K562 (cell line): Measurements from ENCODE around the gene SLFN5. TPM values are rescaled to one million over a fixed set of nuclear protein-coding genes. Genes with fewer than 3 reads are reported as not detected.

Source experiments
- ATAC-seq: fragments of 200-7000 bp; cut with Tn5 transposase; 3 replicates; pipeline ENCODE4 v1.9.1; 2020; ENCODE audit warnings: moderate library complexity
- BruUV-seq: library from RNA; stranded (reverse); fragments of 400-500 nt; replicated peaks from 2 replicates; lab custom pipeline; 2021; lab: Mats Ljungman, UMichigan
- CTCF ChIA-PET: fragments of 300-600 bp; formaldehyde crosslinking; extraction: SDS; loops from one replicate; lab custom pipeline; 2021; ENCODE audit warnings: low intra/inter-chr PET ratio; lab: Yijun Ruan, JAX
- POLR2A ChIA-PET: fragments of 300-600, 350-650 bp; sonication (Branson Sonifier 250); formaldehyde crosslinking; extraction: SDS; loops from one replicate; lab custom pipeline; 2021; ENCODE audit warnings: antibody characterized with exemption, inconsistent platforms; lab: Yijun Ruan, JAX
- DNase-seq, 4 experiments: peaks; one replicate each; pipeline versions ENCODE4 v3.0.0 to v3.0.0-alpha.2; 2011 to 2018; ENCODE audit warnings: low spot score in 3 of 4, mixed read lengths in 3 of 4; ENCODE audit errors: extremely low read depth in 1 of 4
- FAIRE-seq: peaks from 2 replicates; lab custom pipeline; 2011; peaks lifted over from hg19 to GRCh38; lab: Jason Lieb, UNC
- H2AFZ ChIP-seq: 2 replicates; pipeline ENCODE4 v1.6.0; 2011; ENCODE audit warnings: low read depth, low read length, control low read depth, inconsistent platforms
- H3K27ac ChIP-seq: fragments of 200-600 bp; 3 replicates; pipeline ENCODE4 v1.8.0; 2011; ENCODE audit warnings: low read depth, mild to moderate bottlenecking, control low read depth, inconsistent platforms, low read length, moderate library complexity, mixed read lengths; ENCODE audit errors: extremely low read depth
- H3K27me3 ChIP-seq, 2 experiments: fragments of 300-600 bp in 1 of 2; 2 replicates in 1 of 2; 3 replicates in 1 of 2; pipeline versions ENCODE4 v1.6.0 to v1.8.0; 2011; ENCODE audit warnings: inconsistent platforms in 2 of 2, low read length in 2 of 2, mild to moderate bottlenecking in 1 of 2, mixed read lengths in 1 of 2, moderate library complexity in 1 of 2; ENCODE audit not compliant: control insufficient read depth in 2 of 2, insufficient read depth in 2 of 2
- H3K36me3 ChIP-seq: fragments of 300-600 bp; 3 replicates; pipeline ENCODE4 v1.8.0; 2011; ENCODE audit warnings: mild to moderate bottlenecking, low read length, inconsistent platforms; ENCODE audit not compliant: control insufficient read depth, insufficient read depth
- H3K4me1 ChIP-seq, 2 experiments: fragments of 200-600 bp in 1 of 2; replicated peaks in 1 of 2; 2 replicates in 1 of 2; 3 replicates in 1 of 2; pipeline versions ENCODE4 v1.5.1 to v1.8.0; 2011; ENCODE audit warnings: inconsistent platforms in 2 of 2, low read length in 2 of 2, mild to moderate bottlenecking in 1 of 2, mixed read lengths in 1 of 2, moderate library complexity in 1 of 2; ENCODE audit not compliant: control insufficient read depth in 2 of 2, insufficient read depth in 2 of 2
- H3K4me2 ChIP-seq: 2 replicates; pipeline ENCODE4 v1.6.1; 2011; ENCODE audit warnings: low read length, control low read depth, inconsistent platforms, mixed read lengths; ENCODE audit not compliant: insufficient read depth
- H3K4me3 ChIP-seq: fragments of 200-600 bp; sonication (generic), shearing (Covaris generic); 2 replicates; pipeline ENCODE4 v1.5.1; 2016; ENCODE audit warnings: control low read depth, inconsistent platforms
- H3K79me2 ChIP-seq: fragments of 200-600 bp; 3 replicates; pipeline ENCODE4 v1.8.0; 2011; ENCODE audit warnings: low read length, inconsistent platforms; ENCODE audit not compliant: control insufficient read depth, insufficient read depth
- H3K9ac ChIP-seq, 2 experiments: 2 replicates each; pipeline versions ENCODE4 v1.6.0 to v1.6.1; 2011; ENCODE audit warnings: low read depth in 2 of 2, low read length in 2 of 2, control low read depth in 1 of 2, inconsistent platforms in 1 of 2, mild to moderate bottlenecking in 1 of 2, mixed read lengths in 1 of 2; ENCODE audit not compliant: insufficient read depth in 1 of 2
- H3K9me1 ChIP-seq: one replicate; pipeline ENCODE4 v1.6.0; 2011; ENCODE audit warnings: inconsistent platforms, mild to moderate bottlenecking, low read length, moderate library complexity; ENCODE audit not compliant: control insufficient read depth, insufficient read depth
- H3K9me3 ChIP-seq: replicated peaks from 2 replicates; pipeline ENCODE4 v1.5.1; 2011; ENCODE audit warnings: low read depth, low read length, inconsistent platforms; ENCODE audit not compliant: control insufficient read depth, insufficient read depth
- H4K20me1 ChIP-seq: replicated peaks from 2 replicates; pipeline ENCODE4 v1.6.1; 2011; ENCODE audit warnings: low read length, inconsistent platforms, mixed read lengths; ENCODE audit not compliant: control insufficient read depth, insufficient read depth
- DDX20 ChIP-seq: fragments of 450-650 bp; IDR thresholded peaks from 2 replicates; pipeline ENCODE4 v1.6.1; 2016; ENCODE audit warnings: missing genetic modification characterization, low read depth, mild to moderate bottlenecking, missing compliant biosample characterization, moderate library complexity
- E2F4 ChIP-seq: sonication (generic); formaldehyde crosslinking; IDR thresholded peaks from 2 replicates; pipeline ENCODE4 v1.8.0; 2022; ENCODE audit warnings: mild to moderate bottlenecking, low read depth, missing genetic modification reagents
- RFX1 ChIP-seq: fragments of 450-650 bp; IDR thresholded peaks from 2 replicates; pipeline ENCODE4 v1.6.1; 2016; ENCODE audit warnings: mild to moderate bottlenecking, moderate library complexity
- SRSF9 ChIP-seq: fragments of 200-400 bp; formaldehyde crosslinking; IDR thresholded peaks from 2 replicates; pipeline ENCODE4 v1.6.1; 2017; ENCODE audit warnings: low read depth, low read length, borderline replicate concordance
- ZFP91 ChIP-seq: sonication (generic); formaldehyde crosslinking; IDR thresholded peaks from 2 replicates; pipeline ENCODE4 v1.8.0; 2022; ENCODE audit warnings: mild to moderate bottlenecking, missing genetic modification reagents
- ZNF436 ChIP-seq: fragments of 250-450, 450-650 bp; sonication (Bioruptor Pico); formaldehyde crosslinking; IDR thresholded peaks from 2 replicates; pipeline ENCODE4 v1.7.0; 2020; ENCODE audit warnings: mild to moderate bottlenecking
- WGBS: fragments of 100-300 bp; shearing (Covaris generic); methylation state at CpG from one replicate; pipeline ENCODE4 v1.1.6; 2016; ENCODE audit warnings: low coverage, mixed read lengths; ENCODE audit not compliant: insufficient coverage; ENCODE audit errors: missing lambda C conversion rate; 5-methylcytosine and 5-hydroxymethylcytosine counted together
- in situ Hi-C: fragments of 300-500 bp; cut with MboI; formaldehyde crosslinking; loops from 4 replicates; pipeline ENCODE4 v1.15.0; 2018; ENCODE audit warnings: inconsistent platforms, mixed read lengths
- intact Hi-C: fragments of 100-400 bp; cut with micrococcal nuclease; formaldehyde crosslinking; loops from 2 replicates; pipeline ENCODE4 v1.14.2; 2022
- polyA plus RNA-seq, 8 experiments: library from polyadenylated mRNA; depleted of rRNA in 4 of 8; stranded (reverse) in 5 of 8; unstranded in 3 of 8; fragments of >200 nt; fragmentation: Nextera tagmentation in 2 of 8; fragmentation: Illumina TruSeq in 1 of 8; extraction: Ambion mirVana in 2 of 8; extraction: Trizol in 1 of 8; gene quantifications; 2 replicates each; pipeline versions ENCODE4 v1.2.1 to v1.2.3, GENCODE V29; 2011 to 2014; ENCODE audit warnings: inconsistent platforms in 1 of 8, missing spikeins in 1 of 8
- total RNA-seq, 7 experiments: library from RNA; depleted of rRNA in 6 of 7; stranded (reverse); fragments of >200 nt in 6 of 7; fragmentation: Illumina TruSeq in 2 of 7; extraction: Trizol in 2 of 7; gene quantifications; 2 replicates each; pipeline versions ENCODE4 v1.2.1 to v1.2.3, GENCODE V29; 2011 to 2021; ENCODE audit warnings: low replicate concordance in 1 of 7

The SLFN5 gene
- total and polyA plus RNA-seq, 9 of the 15 experiments (the other 6 are each of a cell fraction or from before 2014, with no cell fraction given): under 0.01 to 0.18 (median 0.04) TPM; not detected in 1

DNA sequence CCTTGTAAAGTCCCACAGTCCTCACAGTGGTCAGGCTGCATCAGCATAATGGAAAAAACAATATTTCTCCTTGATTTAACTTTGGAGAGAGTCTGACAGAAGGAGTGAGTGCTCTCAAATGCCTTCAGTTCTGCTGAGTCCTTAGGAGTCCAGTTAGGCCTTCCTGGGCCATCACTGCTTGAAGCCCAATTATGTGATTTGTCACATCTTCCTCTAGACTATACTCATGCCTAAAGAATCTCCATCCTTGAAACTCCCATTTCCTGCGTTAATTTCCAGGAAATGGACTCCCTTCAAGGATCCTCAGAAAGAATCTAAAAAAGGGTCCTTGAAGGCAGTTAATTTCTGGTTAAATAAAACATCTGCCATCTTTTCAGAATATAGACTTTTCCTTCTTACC is 52.8 kb downstream of the SLFN5 start:
- in situ Hi-C loops: no loop called here
- Histone ChIP-seq H3K27ac (no peak overlapping the region), H3K9me1 (no peaks in the 10 kb centered on the region), H3K9ac (no peak overlapping the region), H3K79me2 (no peaks in the 10 kb centered on the region), H3K4me3 (no peak overlapping the region), H3K4me1 (no peaks in the 10 kb centered on the region), H4K20me1 (no peaks in the 10 kb centered on the region), H2AFZ (no peak overlapping the region), H3K4me2 (no peak overlapping the region), H3K9me3 (0 out of 2 replicates have a peak, but pooled peaks cover 2% of the 10 kb centered on the region), H3K27me3 (no peaks in the 10 kb centered on the region; a peak in 1 of 5 replicates), H3K36me3 (no peaks in the 10 kb centered on the region)
- intact Hi-C loops: no loop called here
- TF ChIP-seq SRSF9 (no peak), ZFP91 (CRISPR knock-in tag) (no peak), ZNF436 (CRISPR knock-in tag) (no peak), RFX1 (no peak), E2F4 (CRISPR knock-in tag) (no peak), DDX20 (no peak)
- ATAC-seq: no peak
- no peak for FAIRE-seq
- no peak for DNase-seq
- WGBS: 0% methylated on average over 1 of the region's 1 CpG
- BruUV-seq: no TSS peak
- ChIA-PET POLR2A (no interaction called here), CTCF (no interaction called here)
